Posterior cingulate gyrus (tissue), 11 donors: ENCODE data around the gene TBXA2R.

Source experiments
- DNase-seq, 10 donors: peaks; one replicate each; pipeline versions ENCODE4 v3.0.0 to v3.0.0-alpha.2; 2020 to 2021; ENCODE audit warnings: mixed read lengths in 3 of 10
- intact Hi-C: fragments of 100-400 bp; cut with DNase I; formaldehyde crosslinking; loops from one replicate; pipeline ENCODE4 v1.15.1; 2023

Gene TBXA2R

DNA sequence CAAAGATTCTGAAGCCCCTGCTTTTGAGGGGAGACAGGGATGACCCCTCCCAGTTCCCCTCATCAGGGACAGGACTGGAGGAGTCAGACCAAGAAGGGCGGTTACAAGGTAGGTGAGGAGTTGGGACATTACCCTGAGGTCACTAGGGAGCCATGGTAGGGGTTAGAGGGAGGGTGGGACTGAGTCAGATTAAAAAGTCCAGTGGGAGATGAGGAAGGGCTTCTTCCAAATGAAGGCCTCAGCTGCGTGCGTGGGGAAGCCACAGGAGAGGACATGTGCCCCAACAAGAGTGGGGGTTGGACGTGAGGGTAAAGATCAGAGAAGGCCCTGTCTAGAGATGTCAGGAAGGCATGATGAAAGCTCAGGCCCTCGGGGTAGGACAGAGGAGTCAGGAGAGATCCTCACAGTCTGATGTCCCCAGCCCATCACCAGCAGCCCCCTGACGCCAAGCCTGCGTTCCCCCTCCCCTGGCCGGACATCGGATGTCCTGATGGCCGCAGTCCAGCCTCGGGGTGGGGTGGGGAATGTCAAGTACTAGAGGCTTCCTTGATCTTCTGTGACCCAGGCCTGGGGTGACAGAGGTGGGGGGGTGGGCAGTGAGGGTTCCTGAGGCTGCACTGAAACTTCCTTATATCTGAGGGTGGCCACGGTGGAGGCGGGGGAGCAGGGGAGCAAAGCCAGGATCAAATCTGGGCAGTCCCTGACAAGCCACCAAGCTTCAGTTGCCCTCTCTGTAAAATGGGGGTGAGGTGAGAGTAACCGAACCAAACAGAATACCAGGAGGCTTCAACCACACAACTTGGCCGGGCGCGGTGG, 42.8 kb downstream of the TBXA2R start:
- intact Hi-C loops: no loop called here
- DNase-seq: no peak

DNA sequence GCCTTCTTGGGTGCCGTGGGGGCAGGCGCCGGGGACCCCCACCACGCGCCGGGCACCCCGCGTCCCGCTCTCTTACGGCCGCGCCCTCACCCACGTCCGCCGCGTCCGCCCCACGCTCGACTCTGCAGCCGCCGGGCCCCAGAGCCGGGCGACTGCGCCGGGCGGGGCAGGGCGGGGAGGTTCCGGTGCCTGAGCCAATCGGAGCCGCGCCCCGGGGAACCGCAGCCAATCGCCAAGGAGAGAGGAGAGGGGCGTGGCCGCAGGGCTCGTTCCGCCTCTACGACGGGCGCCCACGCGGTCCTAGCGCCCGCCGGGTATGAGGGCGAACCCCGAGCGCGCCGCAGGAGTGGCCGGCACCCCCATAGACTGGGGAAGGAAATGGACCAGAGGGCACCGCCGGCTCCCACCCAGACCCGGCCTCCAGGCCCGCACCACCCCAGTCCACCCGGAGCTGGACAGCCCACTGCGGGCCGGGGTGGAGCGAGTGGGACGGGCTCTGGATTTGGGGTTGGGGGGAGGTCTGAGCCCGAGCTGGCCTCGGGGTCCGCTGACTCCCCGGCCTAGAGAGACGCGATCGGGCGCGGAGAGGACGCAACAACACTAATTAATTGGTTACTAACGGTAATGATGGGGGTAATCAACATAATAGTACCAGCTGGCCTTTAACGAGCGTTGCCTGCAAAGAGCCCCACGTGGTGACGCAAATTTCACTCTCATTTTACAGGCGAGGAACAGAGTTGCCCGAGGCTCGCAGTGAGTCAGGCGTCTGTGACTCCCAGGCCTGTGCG, 49.0 kb downstream of the TBXA2R start, which contains the start of gene MFSD12:
Gene MFSD12 (minus strand): TSS at position 126 of the 788 bp plus-strand sequence. CDS start 183 bp downstream, outside the sequence.
- intact Hi-C loops: loop anchor here (1.0 to 10.0 kb wide), 2 partner anchors 15 to 157 kb away; partner anchors contain the start of gene HMG20B
- DNase-seq: peak; percentile 90 to 99 (median 94)

DNA sequence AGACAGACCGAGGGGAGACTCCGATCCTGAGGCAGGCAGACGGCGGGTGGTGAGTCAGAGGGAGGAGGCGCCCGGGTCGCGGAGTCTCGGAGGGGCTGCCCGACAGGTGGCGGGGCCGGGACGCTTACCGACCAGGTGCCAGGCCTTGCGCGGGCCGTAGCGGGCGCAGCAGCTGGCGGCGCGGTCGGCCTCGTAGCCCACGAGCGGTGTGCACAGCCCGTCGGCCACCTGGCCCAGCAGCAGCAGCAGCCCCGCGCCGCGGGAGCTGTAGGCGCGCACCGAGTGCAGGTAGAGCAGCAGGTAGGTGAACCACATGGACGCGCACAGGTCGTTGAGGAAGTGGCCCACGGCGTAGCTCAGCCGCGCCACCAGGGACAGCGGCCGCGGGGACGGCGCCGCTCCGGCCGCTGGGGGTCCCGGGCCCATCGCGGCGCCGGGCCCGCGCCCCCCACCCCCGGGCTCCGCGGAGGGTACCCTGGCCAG, 49.7 kb downstream of the TBXA2R start:
- DNase-seq: peak in 3 of 10 donors; percentile 75 to 82 (median 81)
- intact Hi-C loops: loop anchor here (1.0 to 10.0 kb wide), 2 partner anchors 15 to 158 kb away; partner anchors contain the start of gene HMG20B

DNA sequence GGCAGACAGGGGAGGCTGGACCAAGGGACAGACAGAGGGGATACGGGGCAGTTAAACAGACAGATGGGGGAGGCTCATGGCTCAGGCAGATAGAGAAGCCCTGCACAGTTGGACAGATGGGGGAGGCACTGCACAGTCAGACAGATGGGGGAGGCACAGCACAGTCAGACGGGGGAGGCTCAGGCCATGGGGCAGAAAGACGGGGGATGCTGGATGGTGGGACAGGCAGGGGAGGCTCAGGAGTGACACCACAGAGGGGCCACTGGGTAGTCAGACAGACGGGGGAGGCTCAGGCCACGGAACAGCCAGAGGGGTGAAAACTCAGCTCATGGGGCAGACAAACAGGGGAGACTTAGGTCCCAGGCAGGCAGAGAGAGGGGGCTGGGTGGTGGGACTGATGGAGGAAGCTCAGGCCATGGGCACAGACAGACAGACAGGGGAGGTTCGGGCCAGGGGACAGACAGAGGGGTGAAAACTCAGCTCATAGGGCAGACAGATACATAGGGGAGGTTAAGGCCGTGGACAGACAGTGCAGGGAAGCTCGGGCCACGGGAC, 50.2 kb downstream of the TBXA2R start:
- intact Hi-C loops: loop anchor here (10.0 kb wide), 1 partner anchor 158 kb away; no protein-coding TSS in a partner anchor
- DNase-seq: peak in 2 of 10 donors; percentile 68 to 74

DNA sequence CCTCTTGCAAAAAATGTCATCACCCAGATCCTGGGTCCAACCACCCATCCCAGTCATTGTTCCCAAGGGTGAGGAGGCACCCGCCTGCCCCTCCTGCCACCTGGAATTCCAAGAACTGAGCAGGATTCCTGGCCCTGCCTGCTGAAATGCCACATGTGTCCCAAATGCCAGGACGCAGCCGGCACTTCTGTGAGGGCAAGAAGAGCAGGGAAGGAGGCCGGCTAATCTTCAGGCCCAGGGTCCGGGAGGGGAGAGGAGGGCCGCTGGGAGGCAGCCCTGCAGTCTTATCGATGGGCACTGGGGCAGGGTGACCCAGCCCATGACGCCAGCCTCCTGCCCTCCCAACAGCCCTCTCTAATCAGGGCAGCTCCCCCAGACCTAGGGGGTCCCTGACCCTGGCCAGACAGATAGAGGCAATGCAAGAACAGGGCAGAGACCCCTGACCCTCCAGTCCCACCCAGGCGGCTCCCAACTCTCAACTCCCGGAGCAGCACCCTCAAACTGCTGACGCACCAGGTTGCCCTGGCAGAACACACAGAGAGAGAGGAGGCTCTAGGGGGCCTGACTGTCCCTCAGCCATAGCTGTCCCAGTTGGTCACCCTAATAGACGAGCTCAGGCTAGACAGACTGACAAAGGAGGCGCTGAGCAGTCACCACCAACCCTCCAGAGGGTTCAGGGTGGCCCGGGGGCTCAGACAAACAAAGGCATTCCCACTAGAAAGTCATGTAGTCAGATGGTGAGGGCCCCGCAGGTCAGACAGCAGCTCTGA, 50.8 kb downstream of the TBXA2R start:
- intact Hi-C loops: loop anchor here (10.0 kb wide), 1 partner anchor 159 kb away; no protein-coding TSS in a partner anchor
- peak in 1 of 10 donors; percentile 73 for DNase-seq

DNA sequence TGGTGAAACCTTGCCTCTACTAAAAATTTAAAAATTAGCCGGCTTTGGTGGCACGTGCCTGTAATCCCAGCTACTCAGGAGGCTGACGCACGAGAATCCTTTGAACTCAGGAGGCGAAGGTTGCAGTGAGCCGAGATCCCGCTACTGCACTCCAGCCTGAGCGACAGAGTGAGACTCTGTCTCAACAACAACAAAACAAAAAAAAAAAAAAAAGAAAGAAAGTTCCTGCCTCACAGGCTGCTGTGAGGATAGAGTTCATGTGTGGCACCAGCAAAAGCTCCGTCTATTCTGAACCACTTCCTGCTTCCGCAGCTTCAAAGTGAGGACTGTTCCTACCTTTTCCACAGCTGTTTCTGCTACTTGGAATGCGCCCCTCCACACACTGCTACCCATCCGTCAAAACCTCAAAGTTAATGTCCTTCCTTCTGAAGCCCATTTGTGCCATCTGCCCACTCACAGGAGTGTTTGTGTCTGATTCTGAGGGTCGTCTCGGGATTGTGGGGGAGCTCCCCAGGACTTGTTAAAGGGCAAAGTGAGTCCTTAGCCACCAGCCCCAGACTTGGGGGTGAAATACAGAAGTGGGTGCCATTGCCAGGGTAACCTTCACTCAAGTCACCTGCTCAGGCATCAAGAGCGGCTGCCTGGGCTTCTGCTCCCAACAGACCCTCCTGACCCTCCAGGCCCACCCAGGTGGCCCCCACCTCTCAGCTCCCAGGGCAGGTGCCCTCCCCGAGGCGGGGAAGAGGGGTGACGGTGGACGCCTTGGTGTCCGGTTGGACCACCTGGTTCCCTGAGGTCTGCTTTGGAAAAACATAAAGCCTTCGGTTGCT, 52.2 kb downstream of the TBXA2R start:
- intact Hi-C loops: loop anchor here (10.0 kb wide), 1 partner anchor 160 kb away; no protein-coding TSS in a partner anchor
- DNase-seq: no peak

DNA sequence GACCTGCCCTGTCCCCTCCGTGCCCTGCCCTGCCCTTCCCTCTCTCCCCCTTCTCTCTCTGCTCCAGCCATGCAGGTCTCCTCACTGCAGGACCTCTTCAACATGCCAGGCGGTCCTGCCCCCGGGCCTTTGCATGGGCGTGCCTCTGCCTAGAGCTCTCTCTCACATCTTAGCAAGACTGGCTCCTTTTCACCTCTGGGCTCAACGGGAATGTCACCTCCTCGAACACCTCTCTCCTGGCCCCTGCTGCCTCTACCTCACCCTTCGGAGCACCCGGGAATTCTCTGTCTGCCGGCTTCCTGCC, 54.9 kb downstream of the TBXA2R start:
- DNase-seq: no peak
- intact Hi-C loops: loop anchor here (10.0 kb wide), 1 partner anchor 163 kb away; no protein-coding TSS in a partner anchor

DNA sequence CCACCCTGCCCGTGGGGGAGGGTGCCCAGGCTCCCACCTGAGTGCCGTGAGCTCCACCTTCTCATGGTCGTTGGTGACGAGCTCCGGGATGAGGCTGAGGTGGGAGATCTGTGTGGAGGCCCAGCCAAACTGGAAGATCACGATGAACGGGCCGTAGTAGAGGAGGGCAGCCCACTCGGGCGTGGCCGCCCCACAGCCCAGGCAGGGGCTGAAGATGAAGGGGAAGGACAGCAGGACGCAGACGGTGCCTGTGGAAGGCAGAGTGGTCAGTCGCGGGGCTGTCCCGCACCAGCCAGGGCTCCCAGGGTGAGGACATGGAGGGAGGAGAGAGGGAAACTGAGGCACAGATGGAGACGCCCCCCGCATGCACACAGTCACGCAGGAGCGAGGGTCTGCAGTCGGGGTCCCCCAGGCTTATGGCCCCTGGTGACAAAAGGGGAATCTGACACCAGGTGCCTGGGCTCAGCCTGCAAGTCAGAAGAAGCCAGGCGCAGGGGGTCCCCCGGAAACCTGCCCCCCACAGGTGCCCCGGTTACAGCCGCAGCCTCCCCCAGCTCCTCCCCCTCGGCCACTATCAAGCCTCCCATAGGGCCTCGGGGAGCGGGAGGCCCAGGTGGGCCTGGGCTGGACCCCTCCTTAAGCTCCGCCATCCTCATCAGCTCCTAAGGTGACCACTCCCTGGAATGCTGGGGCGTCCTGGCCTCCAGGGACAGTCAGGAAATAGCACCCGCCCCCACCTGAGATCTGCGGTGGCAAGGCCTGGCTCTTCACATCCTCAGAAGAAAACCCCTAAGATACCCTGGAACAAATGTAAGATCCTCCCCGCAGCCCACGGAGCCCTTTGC, 55.5 kb downstream of the TBXA2R start:
- peak in 2 of 10 donors; percentile 60 to 67 for DNase-seq
- intact Hi-C loops: loop anchor here (10.0 kb wide), 1 partner anchor 164 kb away; no protein-coding TSS in a partner anchor

DNA sequence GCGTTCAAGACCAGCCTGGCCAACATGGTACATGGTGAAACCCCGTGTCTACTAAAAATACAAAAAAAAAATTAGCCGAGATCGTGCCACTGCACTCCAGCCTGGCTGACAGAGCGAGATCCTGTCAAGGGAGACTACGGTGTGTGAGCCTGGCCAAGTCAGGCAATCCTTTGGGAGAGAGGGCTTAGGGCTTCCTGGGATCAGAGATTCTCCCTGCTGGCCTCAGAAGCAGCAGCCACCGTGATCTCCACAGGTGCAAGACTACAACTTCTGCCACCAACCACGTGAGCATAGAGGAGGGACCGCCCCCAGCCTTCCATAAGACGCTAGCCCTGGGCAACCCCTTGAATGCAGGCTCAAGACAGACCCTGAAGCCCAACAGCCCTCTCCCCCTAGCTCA, 56.9 kb downstream of the TBXA2R start:
- intact Hi-C loops: loop anchor here (10.0 kb wide), 1 partner anchor 165 kb away; no protein-coding TSS in a partner anchor

DNA sequence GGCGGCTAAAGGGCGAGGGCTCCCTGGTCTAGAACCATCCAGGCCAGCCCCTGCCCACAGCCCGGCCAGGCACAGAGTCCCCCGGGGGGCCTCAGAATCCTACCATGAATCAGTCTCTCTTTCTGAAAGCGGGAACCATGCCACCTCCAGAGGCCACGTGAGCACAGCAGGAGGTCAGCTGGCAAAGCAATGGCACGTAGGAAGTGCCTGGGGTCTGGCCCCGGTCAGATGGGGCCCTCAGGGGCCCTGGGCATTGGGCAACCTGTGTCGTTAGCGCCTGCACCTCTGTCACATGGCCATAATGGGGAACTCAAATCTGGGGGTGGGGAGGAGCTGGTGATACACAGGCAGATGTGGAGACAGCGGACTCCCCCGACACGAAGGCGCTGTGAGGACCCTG, 58.1 kb downstream of the TBXA2R start:
- peak in 3 of 10 donors; percentile 41 to 88 (median 82) for DNase-seq
- intact Hi-C loops: no loop called here

More for the DNA sequence above, 56.9 kb downstream of the TBXA2R start:
- DNase-seq: no peak

DNA sequence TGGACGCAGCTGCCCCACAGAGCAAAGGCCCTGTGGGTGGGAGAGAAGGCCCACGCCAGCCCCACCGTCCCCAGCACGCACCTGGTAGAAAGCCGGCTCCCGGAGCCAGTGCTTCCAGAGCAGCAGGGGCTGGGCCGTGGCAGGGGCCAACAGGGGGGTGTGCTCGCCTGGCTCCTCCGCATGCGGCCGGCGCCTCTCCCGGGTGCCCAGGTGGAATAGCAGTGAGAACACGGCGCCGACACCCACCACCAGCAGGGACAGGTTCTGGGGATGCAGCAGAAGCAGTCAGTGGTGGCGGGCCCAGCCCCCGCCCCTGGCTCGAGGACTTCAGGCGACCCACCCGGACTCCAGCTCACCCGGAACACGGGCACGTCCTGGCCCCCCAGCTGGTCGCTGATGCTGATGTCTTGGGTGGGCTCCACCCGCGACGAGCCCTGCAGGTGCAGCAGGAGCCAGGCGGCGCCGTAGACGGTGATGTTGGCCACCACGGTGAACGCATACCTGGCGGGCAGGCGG, 58.9 kb downstream of the TBXA2R start:
- intact Hi-C loops: no loop called here
- DNase-seq: peak in 1 of 10 donors; percentile 83

DNA sequence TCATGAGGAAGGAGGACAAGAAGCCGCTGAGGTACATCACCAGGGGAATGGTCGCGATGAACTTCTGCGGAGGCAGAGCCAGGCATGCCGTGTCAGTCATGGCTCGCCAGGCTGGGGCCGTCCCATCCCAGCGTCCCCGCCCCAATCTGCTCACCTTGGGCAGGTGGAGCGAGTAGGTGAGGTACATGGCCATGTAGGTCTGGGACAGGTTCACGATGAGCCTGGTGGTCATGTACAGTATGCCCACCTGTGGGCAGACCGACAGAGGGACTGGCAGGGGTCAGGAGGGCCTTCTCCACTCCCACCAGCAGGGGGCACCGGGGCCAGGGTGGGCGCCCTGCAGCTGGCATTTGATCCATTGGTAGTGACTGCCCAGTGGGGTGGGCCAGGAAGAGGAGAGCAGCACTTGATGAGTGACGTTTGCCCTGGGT, 59.4 kb downstream of the TBXA2R start:
- intact Hi-C loops: no loop called here

DNA sequence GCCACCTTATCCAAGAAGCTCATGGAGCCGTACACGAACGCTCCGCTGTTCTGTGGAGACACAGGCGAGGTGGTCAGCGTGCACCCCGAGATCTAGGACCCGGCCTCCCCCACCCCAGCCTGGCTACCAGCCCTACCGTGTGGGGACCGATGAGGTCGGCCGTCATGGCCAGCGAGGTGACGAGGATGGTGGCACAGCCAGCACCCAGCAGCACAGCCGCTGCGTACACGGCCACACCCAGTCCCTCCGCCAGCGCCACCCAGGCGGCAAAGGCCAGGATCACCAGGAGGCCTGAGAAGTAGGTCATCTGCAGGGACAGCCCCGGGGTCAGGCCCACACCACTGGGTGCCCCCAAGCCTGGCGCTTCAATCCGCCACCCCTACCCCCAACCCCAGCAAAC, 60.6 kb downstream of the TBXA2R start:
- intact Hi-C loops: no loop called here

More for the DNA sequence above, 59.4 kb downstream of the TBXA2R start:
- peak in 1 of 10 donors; percentile 84 for DNase-seq

DNA sequence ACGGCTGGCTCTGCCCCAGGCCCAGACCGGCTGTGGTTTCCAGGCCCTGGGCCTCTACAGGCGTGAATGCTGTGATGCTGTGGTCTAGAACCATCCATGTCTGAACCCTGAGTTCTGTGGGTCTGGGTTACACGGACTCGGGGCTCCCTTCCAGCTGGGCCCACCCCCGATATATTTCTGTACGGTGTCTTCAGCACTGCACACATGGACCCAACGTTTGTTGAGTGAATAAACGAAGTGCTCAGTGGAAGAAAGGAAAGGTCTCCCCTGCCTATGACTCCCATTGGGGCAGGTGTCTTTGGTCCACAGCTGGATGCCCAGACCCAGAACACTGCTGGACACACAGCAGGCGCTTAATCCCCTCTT, 61.0 kb downstream of the TBXA2R start:
- intact Hi-C loops: loop anchor here (1.0 kb wide), 1 partner anchor 73 kb away; no protein-coding TSS in a partner anchor
- no peak for DNase-seq

More for the DNA sequence above, 60.6 kb downstream of the TBXA2R start:
- DNase-seq: peak in 1 of 10 donors; percentile 80

DNA sequence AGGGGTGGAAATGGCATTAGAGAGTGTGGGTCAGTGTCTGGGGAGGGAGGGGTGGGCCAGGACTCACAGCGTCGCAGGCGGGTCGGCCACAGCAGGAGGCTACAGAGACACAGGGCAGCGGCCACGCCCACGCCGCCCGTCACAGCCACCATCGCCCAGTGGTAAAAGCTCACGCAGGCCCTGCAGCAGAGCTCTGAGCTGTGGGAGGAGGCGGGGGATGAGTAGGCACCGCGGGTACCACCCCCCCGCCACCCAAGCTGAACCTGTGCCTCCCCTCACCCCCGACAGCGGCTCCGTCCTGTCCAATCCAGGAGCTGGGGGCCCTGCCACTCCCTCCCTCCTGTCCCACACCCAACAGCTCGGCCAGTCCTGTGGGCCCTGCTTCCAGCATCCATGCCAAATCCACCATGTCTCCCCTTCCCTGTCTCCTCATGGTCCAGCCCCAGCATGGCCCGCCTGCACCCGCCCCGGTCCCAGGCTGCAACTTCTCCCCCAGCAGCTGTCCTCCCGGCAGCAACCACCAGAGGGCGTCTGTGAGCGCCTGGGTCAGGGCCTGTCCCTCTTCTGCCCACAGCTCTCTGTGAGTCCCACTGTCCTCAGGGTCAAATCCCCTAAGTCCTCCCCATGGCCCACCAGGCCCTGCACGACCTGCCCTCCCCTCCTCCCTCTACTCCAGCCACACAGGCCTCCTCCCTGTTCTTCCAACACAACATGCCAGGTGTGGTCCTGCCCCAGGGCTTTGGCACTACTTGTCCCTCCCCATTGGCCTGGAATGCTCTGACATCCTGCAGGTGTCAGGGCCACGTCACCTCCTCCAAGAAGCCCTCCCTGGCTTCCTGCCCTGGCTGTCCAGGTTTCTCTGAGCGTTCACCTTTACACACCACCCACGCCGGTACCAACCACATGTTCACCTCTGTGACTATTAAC, 61.7 kb downstream of the TBXA2R start:
- DNase-seq: peak; percentile 73 to 98 (median 89)
- intact Hi-C loops: loop anchor here (1.0 kb wide), 1 partner anchor 73 kb away; no protein-coding TSS in a partner anchor
